Activated T-cell treated with anti-CD3 and anti-CD28 coated beads for 1 hour (primary cell): ENCODE data around the gene AOAH.
"Not testable (repeated sequence)": the region's sequence is repeated elsewhere in the genome, so short reads cannot be mapped to it uniquely, and the experiment has no call there.

Experiments
- DNase-seq: peaks from one replicate; pipeline ENCODE4 v3.0.0-alpha.2; 2020; ENCODE audit warnings: low read depth

Gene AOAH

DNA sequence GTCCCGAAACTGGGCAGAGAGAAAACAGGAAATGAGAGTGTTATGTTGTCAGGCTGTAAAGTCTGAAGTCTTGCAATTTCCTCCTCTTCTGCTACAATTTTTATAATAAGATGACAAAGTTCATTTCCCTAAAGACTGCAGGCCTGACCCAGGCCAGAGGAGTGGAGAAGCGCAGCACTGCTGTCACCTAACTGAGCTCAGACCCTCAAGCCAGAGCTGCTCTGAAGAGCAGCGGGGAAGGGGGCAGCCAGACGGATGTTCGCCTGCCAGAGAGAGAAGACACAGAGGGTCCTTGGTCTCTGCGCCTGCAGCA, 12.6 kb upstream of the AOAH start:
- no peak for DNase-seq

DNA sequence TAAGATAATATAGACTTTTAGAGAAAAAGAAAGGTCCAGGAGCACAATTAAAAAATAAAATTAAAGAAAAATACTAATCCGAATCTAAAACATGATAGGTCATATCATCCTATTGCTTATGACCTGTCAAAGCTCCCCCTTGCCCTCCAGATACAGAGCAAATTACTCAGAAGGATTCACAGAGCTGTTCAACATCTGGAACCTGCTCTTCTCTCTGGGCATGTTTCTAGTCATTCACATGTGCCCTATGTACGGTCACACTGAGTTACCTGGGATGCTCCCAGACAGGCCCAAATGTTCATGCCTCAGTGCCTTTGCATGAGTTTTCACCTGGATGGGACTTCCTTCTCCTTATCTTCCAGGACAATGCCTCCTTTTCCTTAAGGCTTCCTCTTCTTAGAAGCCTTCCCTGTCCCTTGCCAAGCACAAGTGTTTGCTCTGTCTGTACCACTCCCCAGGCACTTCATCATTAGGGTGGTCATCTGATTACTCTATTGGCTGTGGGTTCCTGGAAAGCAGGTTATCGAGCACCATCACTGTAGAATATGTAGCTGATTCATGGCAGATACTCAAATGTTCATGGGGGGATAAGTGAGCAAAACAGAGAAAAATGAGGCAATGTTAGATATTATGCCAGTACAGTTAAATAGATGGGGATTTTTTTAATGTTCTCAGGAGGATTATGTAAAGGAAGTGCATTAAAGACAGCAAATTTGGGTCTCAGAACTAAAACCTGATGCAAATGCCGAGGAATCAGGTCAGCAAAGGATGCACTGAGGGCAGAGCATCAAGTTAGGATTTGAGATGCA, 12.0 kb upstream of the AOAH start:
- no peak for DNase-seq

GRCh38 chr7:36735172-36735571, 10.9 kb upstream of the AOAH start:
- DNase-seq, result no peak

- no peak for DNase-seq
Measured at GRCh38 chr7:36734731-36735130, 10.4 kb upstream of the AOAH start.

- DNase-seq, result no peak
Measured at GRCh38 chr7:36733411-36733810, 9.1 kb upstream of the AOAH start.

- DNase-seq, result no peak
Measured at GRCh38 chr7:36732806-36733205, 8.5 kb upstream of the AOAH start.

GRCh38 chr7:36730046-36730445, 5.8 kb upstream of the AOAH start:
- DNase-seq, result no peak

- no peak for DNase-seq
Measured at GRCh38 chr7:36728143-36728542, 3.8 kb upstream of the AOAH start.

DNA sequence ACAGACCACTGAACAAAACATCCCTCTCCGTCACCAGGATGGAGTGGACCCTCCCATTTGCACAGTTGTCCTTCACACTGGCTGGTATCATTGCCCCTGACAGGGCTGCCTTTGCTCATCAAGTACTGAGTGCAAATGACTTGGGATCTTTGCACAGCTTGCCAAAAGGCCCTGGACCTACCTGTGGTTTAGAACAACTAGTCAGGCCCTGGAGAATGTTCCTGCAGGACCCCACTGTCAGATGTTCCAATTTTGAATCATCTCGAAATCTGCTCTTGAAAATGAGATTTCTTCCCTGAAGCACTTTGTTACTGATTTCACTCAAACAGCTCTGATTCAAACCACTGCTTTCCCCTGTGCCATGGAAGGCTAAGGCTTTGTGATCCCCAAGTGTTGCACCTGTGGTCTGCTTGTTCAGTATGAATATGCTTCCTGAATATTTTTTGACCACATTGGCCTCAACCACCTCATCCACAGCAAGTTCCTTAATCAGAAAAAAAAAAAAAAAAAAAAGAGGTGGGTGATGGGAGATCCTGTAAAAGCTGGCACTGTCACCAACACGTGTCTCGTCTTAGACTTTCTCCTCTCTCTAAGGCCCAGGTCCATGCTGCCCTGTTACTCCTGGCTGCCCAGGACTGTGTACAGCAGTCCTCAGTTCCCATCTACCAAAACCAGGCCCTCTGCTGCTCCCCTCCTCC, 2.7 kb upstream of the AOAH start:
- DNase-seq, result no peak

GRCh38 chr7:36726311-36726710, 2.0 kb upstream of the AOAH start:
- no peak for DNase-seq

DNA sequence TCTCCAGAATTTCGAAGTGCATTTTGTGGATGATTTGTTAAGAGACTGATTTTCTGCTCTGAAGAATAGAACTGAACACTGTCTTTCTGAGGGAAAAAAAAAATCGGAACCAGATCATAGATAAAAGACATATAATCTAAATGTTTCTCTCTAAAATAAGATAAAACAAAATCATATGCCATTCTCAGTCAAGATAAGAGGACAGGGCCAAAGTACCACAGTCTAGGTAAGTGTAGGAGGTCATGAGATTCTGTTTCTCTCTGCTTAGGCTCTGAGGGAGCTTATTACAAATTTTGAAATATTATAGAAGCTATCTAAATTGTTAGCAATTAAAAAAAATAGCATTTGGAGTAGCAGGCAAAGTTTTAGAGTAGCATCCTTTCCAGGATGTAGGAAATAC, 702 bp upstream of the AOAH start:
- no peak for DNase-seq

GRCh38 chr7:36723291-36723690, 1.0 kb downstream of the AOAH start:
- no peak for DNase-seq

GRCh38 chr7:36719083-36719632, 5.1 kb downstream of the AOAH start:
- no peak for DNase-seq

- DNase-seq, result no peak
Measured at GRCh38 chr7:36717586-36717985, 6.7 kb downstream of the AOAH start.

- DNase-seq, result not testable (repeated sequence)
Measured at GRCh38 chr7:36716802-36717201, 7.5 kb downstream of the AOAH start.

DNA sequence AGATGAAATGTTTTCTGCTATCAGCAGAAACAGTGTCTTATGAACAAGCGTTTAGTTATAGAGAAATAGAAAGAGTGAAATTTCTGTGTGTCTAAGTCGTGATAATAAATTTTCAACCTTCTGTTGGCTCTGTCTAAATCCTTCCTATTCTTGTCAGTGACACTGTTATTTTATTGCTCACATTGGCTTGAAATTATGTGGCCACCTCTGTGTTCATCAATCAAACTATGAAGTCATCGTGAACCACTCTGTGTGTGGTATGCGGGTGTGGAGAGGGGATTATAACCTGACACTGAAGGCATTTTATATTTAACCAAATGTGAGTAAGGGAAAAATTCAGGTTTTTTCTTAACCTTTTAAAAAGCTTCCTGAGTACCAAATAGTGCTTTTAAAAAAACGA, 12.3 kb downstream of the AOAH start:
- DNase-seq, result no peak

DNA sequence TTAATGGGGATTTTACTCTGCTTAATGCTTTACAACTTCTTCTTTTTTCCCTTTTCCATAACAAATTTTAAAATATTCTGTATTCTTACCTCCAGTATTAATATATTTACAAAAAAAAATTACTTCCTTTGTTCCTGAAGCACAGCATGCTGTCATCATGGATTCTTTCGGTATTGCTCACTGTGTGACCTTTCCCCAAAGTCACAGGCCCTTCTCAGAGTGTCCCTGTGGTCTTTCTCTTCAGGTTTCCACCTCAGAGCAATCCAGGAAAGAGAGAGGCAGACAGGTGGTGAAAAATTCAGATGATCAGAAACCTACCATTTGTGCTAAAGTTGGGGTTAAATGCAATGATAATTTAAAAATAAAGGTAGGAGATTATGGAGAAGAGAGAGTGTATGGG, 13.0 kb downstream of the AOAH start:
- DNase-seq, result no peak

GRCh38 chr7:36710186-36710791, 14.0 kb downstream of the AOAH start:
- DNase-seq, result no peak

GRCh38 chr7:36708767-36709166, 15.5 kb downstream of the AOAH start:
- no peak for DNase-seq

GRCh38 chr7:36707898-36708297, 16.4 kb downstream of the AOAH start:
- no peak for DNase-seq

GRCh38 chr7:36707465-36707864, 16.8 kb downstream of the AOAH start:
- DNase-seq, result no peak

- DNase-seq, result not testable (repeated sequence)
Measured at GRCh38 chr7:36703860-36704259, 20.4 kb downstream of the AOAH start.

DNA sequence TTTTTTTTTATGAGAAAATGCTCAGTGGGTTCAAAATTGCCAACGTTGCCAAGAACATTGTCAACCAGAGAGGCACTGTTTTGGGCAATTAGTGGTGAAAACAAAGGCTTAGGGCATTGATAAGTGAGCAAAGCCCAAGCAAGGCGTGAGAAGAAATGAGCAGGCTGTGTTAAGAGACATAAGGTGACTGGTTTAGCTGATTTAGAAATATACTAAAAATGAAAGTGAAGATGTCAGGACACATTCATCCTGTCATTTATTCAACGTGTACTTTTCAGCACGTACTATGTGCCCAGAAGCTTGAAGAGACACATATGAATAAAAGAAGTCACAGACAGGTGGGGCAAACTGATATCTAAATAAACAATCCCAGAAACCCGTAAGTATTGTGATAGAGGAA, 31.8 kb downstream of the AOAH start:
- no peak for DNase-seq
